ENCODE data around the gene ATP11B.
"Not testable (repeated sequence)": the region's sequence is repeated elsewhere in the genome, so short reads cannot be mapped to it uniquely, and the experiment has no call there.

Gene ATP11B

DNA sequence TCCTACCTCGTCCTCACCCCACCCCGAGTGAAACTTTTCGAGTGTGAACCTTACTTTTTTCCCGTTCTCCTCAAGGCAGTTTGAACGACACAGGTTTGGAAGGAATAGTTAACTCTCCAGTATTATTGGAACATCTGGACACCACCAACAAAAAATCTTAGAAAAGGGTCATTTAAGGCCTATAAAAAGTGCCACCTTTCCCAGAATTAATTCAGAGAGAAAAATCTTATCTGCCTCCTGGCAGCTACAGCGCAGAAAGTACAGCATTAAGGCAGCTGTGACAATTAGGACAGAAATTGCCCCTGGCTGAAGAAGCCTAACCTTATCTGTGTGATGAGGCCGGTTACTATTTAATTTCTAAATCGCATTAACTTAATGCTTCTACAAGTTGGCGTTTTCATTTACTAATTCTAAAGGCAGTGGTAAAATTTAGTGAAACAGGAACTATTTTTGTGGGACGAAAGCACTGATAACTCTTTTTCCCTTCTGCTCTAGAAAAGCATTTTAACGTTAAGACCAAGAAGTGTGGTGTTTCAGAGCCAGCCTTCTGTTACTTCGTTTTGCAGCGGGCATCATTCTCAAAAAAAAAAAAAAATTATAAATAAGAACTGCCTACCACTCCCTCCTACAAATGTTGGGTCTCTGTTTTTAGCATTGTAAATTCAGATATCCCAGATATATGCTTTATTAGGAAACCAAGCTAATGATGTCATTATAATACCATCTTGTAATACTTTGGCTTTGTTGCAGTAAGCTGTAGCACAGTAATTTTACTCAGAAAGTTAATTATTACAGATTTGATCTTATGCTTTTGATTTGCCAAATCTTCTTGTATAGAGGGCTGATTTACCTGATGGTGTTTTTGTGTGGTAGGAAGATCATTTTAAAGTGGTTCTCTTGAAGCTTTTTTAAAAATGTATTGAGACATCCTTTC lies 1.4 kb downstream of the ATP11B start:
- DNase-seq (ENCODE audit: low read depth in 3 of 3): no peak

DNA sequence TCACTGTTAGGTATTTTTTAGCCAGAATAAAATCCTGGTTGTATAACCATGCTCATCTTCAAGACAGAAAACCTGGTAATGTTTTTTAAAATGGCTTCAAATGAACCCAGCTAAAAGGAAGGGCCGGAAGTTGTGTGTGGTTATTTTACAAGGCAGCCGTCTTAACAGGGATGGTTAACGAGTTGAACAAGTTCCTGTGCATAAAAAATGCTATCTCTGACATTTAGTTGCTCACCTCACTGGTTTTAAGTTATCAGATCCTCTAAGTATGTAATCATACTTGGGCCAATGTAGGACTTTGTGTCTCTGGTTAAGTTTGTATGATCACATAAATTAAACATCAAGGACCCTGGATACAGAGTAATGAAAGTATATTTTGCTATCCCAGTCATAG lies 2.1 kb downstream of the ATP11B start:
- DNase-seq (ENCODE audit: low read depth in 3 of 3): peak in 2 of 3 experiments; percentile 3 to 17

DNA sequence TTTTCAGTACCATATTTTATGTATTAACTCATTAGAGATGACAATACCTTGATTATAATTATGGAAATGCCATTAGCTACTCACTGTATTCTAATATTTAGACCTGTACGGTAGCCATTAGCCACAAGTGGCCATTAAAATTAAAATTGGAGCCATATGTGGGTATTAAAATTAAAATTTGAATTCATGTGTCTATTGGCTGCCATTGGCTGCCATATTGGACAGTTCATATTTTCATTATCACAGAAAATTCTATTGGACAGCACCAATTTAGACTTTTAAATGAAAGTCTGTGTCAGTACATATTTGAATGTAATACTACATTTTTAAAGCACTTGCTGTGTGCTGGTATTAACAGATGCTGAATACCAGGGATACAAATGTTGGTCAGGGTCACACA lies 3.0 kb downstream of the ATP11B start:
- no peak for DNase-seq (ENCODE audit: low read depth in 3 of 3)

DNA sequence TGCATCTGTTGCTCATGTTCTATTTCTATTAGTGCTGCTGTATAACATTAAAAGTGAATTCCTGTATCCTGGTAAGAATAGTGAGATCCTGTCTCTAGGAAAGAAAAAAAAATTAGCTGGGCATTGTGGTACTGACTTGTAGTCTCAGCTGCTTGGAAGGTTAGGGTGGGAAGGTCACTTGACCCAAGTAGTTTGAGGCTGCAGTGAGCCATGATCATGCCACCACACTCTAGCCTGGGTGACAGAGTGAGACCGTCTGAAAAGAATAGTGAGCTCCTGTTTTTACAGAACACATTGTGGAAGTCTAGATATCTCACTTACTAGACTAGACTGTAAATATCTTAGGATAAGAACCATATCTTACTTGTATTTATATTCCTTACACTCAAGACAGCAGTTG lies 4.6 kb downstream of the ATP11B start:
- DNase-seq (ENCODE audit: low read depth in 3 of 3): no peak

DNA sequence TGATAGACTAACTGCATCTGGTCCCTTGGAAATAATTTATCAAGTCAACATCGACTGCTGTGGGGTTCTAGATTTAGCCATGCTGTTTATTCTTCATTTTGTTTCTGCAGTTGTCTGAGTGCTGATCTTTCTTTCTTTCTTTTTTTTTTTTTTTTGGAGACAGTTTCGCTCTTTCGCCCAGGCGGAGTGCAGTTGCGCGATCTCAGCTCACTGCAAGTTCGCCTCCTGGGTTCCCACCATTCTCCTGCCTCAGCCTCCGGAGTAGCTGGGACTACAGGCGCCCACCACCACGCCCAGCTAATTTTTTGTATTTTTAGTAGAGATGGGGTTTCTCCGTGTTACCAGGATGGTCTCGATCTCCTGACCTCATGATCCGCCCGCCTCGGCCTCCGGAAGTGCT lies 5.8 kb downstream of the ATP11B start:
- not testable (repeated sequence) for DNase-seq (ENCODE audit: low read depth in 3 of 3)

DNA sequence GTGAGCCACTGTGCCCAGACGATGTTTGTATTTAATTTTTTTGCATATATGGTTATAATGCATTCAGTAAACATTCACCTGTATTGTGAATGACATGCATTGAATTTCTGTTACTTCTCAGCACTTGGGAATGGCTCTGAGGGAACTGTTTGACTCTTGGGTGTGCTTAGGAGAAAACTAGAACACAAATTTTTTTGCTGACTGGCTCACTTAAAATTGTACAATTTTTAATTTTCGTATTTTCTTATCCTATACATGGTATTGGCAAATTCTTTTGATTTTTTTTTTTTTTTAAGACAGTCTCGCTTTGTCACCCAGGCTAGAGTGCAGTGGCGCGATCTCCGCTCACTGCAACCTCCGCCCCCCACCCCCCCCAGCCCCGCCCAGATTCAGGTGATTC lies 7.2 kb downstream of the ATP11B start:
- no peak for DNase-seq (ENCODE audit: low read depth in 3 of 3)

DNA sequence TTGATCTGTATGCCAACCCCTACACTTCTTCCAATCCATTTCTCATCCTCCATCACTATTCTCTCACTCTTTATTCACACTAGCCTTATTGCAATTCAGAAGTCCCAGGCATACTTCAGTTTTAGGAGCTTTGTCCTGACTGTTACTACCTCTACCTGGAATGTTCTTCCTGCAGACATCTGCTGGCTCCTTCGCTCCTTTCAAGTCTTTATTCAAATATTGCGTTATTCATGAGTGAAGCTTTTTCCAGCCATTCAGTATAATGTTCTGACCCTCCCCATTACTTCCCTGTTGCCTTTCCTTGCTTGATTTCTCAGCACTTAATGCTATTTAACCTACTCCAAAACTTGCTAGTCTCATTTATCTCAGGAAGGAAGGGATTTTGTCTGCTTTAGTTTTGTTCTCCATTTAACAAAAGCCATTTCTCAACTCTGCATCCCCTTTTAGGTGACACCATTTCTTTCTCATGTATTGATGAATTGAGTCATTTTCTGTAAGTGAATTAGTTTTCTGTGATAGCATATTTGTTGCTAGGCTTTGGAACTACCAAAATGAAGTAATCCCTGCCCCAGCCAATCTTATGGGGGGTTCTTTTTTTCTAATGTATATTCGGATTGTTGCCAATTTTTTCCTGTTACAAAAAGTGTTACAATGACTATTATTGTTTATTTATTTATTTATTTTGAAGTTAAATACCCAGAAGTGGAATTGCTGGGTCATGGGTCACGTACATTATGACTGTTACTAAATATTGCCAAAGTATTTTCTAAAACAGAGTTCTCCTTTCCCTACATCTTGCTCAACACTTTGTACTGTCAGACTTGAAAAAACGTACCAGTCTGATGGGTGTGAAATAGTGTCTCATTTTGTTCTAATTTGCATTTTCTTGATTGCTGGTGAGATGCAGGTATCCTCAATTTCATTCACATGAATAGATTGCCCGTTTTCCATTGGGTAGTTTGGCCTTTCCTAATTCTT lies 9.4 kb downstream of the ATP11B start:
- no peak for DNase-seq (ENCODE audit: low read depth in 3 of 3)

DNA sequence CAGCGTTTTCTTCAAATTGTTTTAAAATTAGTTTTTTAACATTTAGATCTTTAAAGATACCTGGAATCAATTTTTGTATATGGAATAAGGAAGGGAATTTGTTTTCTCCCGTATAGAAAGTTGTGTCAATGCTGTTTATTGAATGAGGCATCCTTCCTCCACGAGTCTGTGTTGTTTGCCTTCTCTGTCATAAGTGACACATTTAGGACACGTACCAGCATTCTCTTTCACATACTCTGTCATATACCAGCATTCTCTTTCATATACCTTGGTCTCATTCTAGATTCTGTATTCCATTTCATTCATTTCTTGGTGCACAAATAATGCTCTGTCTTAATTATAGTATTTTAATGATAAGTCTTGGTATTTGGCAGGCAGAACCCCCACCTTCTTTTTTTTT lies 10.3 kb downstream of the ATP11B start:
- DNase-seq (ENCODE audit: low read depth in 3 of 3): no peak

DNA sequence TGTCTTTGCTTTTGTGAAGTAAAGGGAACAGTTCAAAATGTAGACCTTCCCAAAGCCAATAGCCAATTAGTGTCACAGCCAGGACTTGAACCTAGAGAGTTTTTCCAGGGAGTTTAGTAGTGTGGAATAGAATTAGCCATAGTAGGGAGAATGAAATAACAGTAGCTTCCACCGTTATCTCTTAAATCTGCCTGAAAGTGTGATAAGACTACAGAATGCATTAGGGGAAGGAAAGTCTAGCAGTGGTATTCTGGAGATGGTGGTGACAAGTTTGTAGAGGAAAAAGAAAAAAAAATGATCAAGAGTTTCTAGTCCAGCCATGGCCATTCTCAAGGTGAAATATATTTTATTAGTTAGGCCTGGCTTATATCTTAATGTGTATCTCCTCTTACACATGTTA lies 13.8 kb downstream of the ATP11B start:
- no peak for DNase-seq (ENCODE audit: low read depth in 3 of 3)

DNA sequence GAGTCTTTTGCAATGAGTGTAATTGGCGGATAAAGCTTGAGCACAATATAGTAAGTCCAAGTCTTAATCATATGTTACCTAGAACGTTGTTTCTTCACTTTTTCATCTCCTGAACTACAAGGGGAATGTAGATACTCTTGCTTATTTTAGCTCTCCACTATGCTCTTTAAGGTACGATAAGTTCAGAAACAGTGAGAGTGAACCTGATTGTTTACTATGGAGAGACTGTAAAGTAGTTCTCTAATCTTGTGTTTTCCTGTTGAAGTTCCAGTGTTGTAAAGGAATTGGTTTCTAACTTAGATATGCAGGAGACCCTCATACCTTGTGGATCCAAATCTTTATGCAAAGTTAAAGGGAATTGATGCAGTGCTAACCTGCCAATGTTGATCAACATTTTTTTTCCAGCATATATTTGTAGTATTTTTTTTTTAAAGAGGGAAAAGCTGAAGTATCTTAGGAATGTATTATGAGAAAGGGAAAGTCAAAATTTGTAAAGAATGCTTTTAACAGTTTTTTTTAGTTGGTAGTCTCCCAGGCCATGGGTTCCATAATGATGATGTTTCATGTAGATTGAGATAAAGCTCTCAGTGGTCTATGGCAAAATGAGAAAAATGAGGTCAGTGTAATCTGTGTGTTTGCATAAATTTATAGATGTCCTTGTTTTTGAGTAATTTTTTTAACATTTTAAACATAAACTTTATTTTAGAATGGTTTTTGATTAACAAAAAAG lies 14.9 kb downstream of the ATP11B start:
- DNase-seq (ENCODE audit: low read depth in 3 of 3): no peak

DNA sequence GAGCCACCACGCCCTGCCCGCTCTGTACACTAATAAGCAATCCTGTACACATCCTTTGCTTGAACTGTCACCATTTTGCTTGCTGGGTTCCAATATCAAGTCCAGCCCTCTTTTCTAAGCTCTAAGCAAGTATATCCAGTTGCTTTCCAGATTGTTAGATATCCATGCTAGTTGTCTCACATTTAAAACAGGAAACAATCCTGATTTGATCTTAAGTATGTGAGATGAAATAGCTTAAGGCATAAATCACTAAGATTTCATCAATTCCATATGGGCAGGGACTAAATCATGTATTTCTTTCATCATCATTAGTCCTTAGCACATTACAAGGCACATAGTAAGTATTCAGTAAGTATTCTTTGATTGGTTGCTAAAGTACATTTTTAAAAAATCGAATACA lies 16.2 kb downstream of the ATP11B start:
- DNase-seq (ENCODE audit: low read depth in 3 of 3): no peak

DNA sequence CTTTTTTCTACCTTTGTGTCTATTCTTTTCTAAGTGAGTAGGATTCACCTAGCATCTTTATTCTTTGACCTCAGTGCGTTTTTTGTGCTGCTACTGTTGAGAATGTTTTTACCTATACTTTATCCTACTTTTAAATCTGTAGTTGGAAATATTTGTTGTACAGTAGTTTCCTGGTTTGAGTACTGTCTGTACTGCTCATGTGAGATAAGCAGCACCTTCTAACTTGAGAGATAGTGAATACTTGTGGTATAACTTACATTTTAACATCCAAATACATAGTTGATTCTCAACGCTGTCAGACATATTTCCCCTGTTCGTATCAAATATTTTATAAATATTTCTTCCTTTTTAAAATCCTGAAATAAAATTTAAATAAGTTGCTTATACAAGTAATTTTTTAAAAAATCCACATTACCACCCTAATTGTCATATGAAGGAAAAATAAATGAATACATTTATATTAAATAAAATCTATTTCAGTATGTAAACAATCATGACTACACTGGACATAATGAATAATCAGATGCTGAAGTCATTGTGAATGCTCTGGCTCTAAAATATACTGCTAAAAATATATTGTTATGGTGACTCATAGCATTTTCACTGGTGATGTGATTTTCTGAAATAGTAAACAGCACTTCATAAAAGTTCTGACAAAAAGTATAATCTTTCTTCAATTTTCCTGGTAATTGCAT lies 17.4 kb downstream of the ATP11B start:
- no peak for DNase-seq (ENCODE audit: low read depth in 3 of 3)

DNA sequence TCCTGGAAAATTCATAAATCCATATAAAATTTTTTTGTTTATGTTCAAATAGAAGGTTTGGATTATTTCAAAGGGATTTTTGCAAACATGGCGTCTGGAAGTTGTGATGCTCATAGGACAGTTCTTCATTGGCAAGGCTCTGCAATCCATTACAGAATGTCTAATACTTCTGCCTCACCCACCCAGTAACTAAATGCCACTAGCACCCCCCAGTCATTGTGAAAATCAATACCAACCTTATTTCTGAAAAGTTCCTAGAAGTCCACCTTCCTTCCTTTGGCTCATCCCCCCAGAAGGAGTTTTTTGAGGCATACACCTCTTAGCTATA lies 17.9 kb downstream of the ATP11B start:
- no peak for DNase-seq (ENCODE audit: low read depth in 3 of 3)

DNA sequence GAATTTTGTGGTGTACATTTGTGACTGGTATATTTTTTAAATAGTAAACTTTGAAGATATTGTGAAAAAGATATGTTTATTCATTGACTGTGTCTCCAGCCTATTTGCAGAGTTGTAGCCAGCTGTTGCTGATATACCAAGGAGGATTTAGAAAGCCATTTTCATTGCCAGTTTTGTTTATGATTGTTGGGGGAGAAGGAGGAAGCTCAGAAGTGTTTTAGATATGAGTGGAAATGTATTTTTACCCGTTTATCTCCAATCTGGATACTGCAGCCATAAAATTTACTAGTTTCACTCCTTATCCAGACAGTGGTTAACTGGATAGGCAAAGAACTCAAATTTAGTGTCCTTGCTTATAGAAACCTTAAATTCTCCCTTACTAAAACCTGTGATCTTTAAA lies 18.8 kb downstream of the ATP11B start:
- no peak for DNase-seq (ENCODE audit: low read depth in 3 of 3)

DNA sequence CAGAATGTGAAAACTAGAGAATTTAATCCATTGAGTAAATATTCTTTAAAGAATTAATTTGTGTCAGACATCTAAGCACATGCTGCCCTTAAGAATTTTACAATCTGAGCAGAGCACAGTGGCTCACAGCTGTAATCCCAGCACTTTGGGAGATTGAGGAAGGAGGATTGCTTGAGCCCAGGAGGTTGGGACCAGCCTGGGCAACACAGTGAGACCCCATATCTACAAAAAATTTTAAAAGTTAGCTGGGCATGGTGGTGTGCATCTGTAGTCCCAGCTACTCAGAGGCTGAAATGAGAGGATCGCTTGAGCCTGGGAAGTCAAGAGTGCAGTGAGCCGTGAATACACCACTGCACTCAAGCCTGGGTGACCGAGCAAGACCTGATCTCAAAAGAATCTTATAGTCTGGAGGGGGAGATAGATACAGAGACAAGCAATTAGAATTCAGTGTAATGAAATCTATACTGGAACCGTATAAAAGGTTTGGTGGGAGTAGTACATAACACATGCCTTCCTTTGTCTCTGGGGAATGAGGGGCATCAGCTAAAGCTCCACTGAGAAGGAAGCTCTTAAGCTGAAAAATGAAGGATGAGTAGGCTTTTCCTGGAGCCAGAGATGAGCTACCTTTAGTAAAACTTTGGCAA lies 21.2 kb downstream of the ATP11B start:
- no peak for DNase-seq (ENCODE audit: low read depth in 3 of 3)

DNA sequence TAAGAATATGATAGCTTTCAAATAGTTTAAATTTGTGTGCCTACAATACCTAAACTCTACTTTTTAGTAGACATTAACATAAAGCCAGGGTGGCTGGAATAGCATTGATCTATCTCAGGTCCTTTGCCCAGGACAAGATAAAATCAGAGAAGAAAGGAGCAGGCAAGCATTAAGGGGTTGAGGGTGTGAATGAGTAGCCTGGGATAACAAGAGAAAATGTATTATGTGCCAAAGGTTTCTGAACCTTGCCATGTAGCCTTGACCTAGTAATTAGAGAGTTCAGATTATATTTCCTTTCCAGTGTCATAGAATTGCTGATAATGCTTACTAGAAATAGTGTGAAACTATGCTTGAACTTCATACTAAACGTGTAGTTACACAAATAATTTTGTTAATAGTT lies 22.9 kb downstream of the ATP11B start:
- DNase-seq (ENCODE audit: low read depth in 3 of 3): no peak

DNA sequence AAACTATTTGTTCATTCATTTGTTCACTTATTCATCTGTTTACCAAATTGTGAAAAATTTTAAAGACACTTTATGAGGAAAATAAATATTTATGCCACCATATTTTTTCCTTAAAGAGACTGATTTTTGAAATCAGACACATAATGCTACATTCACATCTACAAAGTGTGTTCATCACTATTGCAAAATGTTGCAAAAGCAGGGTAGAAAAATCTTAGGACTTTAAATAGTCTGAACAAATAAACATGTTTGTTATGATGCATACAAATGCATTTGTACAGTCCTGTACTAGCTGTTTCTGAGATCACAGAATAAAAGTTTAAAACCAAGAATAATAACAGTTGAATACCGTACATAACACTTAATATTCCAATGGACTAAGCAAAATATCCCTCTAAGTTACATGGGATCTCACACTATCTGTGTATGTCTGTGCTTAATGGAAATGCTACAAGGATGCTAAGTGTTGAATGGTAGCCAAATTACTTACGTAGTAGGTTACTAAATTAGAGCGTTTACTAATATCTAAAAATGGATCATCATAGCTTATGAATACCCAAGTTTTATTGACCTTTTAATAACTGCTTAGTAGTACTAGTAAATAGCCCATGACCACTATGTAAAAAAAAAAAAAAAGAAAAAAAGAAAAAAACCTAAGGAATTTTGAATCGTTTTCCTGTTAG lies 25.1 kb downstream of the ATP11B start:
- DNase-seq (ENCODE audit: low read depth in 3 of 3): no peak

DNA sequence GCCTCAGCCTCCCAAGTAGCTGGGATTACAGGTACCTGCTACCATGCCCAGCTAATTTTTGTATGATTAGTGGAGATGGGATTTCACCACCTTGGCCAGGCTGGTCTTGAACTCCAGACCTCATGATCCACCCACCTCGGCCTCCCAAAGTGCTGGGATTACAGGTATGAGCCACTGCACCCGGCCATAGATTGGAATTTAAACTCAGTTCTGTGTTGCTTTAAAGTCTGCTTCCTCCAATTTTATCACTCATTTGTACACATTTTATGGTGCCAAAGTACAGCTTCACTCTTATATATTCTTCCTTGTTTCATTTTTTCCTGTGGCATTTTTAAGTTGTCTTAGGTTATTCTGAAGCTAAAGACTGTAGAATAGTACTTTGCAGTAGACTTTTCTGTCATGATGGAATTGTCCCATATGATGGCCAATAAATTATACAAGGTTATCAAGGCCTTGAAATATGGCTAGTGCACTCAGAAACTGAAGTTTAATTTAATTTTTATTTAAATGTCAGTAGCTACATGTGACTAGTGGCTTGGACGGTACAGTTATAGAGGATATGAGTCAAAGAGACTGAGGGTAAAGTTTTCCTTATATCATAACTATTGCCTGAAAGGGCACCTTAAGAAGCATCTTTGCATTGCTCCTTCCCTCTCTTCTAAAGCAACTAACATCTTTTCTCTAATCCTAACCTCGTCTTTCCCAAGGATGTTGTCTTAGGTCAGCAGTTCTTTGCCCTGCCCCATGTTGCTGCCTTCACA lies 28.1 kb downstream of the ATP11B start:
- DNase-seq (ENCODE audit: low read depth in 3 of 3): no peak

DNA sequence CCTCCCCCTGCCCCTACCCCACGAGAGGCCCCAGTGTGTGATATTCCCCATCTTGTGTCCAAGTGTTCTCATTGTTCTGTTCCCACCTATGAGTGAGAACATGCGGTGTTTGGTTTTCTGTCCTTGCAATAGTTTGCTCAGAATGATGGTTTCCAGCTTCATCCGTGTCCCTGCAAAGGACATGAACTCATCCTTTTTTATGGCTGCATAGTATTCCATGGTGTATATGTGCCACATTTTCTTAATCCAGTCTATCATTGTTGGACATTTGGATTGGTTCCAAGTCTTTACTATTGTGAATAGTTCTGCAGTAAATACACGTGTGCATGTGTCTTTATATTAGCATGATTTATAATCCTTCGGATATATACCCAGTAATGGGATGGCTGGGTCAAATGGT lies 29.0 kb downstream of the ATP11B start:
- DNase-seq (ENCODE audit: low read depth in 3 of 3): not testable (repeated sequence)

DNA sequence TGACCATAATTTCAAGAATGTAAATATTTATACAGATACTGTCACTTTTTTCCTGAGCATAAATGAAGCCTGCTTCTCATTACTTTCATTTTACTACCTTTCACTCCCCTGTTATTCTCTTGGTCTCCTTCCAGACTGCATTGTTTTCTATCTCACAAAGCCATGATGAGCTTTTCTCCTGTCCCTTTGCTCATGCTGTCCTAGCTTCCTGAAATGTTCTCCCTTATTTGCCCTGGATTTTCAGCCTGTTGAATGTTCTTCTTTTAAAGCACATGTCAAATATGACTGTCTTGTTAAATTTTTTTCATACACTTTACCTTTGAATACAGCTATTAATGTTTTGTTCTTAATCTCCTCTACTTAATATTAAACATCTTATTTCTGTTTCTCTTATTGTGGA lies 31.7 kb downstream of the ATP11B start:
- DNase-seq (ENCODE audit: low read depth in 3 of 3): no peak

Measured in stimulated activated CD4-positive, alpha-beta T cell treated with anti-CD3 and anti-CD28 coated beads, TNF-alpha, amount 100 ng/mL, for 24 hours (primary cell).